ENCODE data around the gene ABCB10. TPM values are rescaled to one million over a fixed set of nuclear protein-coding genes. Genes with fewer than 3 reads are reported as not detected.

Gene ABCB10
- total RNA-seq, 1 donor from 2014 or later = 32.1 TPM

DNA sequence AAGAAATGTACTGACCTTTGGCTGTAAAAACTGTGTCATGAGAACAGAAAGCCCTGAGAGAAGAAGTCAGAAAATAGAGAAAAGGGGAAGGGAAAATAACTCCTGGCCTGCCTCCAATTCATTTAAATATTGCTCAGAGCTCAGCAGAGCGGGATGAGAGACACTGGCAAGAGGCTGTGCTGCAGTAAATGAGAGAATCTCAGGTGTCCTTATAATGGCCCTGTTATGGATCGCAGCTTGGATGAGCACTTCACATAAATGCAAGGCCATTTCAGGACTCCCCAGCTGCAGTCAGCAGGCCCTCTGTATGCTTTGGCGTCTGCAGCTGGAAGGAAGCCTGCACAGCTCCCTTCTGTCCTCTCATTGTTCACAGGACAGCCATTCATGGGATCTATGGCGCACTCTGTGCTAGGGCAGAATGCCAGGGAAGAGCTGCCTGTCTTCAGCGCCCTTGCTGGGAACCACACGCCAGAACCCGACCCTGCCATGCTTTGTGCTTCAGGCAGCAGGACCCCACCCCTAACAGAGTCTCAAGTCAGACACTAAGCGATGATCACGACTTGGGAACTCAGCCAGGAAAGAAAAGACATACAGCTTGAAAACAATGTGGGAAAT, 20.7 kb upstream of the ABCB10 start:
- no peak for DNase-seq (ENCODE audit: low spot score)
- Mint-ChIP-seq H3K4me1 (ENCODE audit: low read depth) (peaks cover 29% of the 10 kb centered on the region), H3K27me3 (ENCODE audit: low read depth) (no peaks in the 10 kb centered on the region), H3K36me3 (ENCODE audit: low read depth) (no peaks in the 10 kb centered on the region), H3K27ac (ENCODE audit: unreplicated experiment) (peak overlapping the region; percentile 58), H3K9me3 (ENCODE audit: low read depth) (no peaks in the 10 kb centered on the region), H3K4me3 (ENCODE audit: unreplicated experiment) (peak overlapping the region; percentile 31)
- TF ChIP-seq, protein P1, sequence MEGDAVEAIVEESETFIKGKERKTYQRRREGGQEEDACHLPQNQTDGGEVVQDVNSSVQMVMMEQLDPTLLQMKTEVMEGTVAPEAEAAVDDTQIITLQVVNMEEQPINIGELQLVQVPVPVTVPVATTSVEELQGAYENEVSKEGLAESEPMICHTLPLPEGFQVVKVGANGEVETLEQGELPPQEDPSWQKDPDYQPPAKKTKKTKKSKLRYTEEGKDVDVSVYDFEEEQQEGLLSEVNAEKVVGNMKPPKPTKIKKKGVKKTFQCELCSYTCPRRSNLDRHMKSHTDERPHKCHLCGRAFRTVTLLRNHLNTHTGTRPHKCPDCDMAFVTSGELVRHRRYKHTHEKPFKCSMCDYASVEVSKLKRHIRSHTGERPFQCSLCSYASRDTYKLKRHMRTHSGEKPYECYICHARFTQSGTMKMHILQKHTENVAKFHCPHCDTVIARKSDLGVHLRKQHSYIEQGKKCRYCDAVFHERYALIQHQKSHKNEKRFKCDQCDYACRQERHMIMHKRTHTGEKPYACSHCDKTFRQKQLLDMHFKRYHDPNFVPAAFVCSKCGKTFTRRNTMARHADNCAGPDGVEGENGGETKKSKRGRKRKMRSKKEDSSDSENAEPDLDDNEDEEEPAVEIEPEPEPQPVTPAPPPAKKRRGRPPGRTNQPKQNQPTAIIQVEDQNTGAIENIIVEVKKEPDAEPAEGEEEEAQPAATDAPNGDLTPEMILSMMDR (IDR thresholded peaks at IDR 0.05) = no peak

DNA sequence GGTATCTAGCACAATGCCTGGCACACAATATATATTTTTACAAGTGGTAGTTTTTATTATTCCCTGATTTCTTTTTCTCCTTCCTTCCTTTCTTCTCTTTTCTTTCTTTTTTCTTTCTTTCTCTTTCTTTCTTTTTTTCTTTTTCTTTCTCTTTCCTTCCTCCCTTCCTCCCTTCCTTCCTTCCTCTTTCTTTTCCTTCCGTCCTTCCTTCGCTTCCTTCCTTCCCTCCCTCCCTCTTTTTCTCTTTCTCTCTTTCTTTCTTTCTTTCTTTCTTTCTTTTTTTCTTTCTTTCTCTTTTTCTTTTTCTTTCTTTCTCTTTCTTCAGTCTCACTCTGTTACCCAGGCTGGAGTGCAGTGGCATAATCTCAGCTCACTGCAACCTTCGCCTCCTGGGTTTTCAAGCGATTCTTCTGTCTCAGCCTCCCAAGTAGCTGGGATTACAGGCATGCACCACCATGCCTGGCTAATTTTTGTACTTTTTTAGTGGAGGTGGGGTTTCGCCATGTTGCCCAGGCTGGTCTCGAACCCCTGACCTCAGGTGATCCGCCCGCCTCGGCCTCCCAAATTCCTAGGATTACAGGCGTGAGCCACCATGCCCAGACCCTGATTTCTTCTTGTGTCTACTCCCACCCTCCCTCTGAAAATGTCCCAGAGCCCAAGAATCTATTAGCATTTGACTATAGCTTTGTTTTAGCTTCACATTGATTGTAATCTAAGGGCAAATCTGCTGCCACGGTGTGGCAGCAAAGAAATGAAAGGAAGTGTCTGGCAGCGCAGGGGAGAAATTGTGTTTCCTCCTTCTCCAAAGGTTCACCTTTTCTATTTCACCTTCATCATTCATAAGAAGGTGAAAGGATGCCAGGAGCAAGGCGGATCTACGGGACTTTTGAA, 19.9 kb upstream of the ABCB10 start:
- DNase-seq (ENCODE audit: low spot score) = no peak
- peak overlapping the region; percentile 58 for H3K27ac Mint-ChIP-seq (ENCODE audit: unreplicated experiment)
- H3K4me3 Mint-ChIP-seq (ENCODE audit: unreplicated experiment) = no peak overlapping the region
- TF ChIP-seq, protein P1 (IDR thresholded peaks at IDR 0.05) = peak; percentile 32
- no peaks in the 10 kb centered on the region for H3K36me3 Mint-ChIP-seq (ENCODE audit: low read depth)
- H3K4me1 Mint-ChIP-seq (ENCODE audit: low read depth) = peaks cover 29% of the 10 kb centered on the region
- H3K9me3 Mint-ChIP-seq (ENCODE audit: low read depth) = no peaks in the 10 kb centered on the region
- no peaks in the 10 kb centered on the region for H3K27me3 Mint-ChIP-seq (ENCODE audit: low read depth)

DNA sequence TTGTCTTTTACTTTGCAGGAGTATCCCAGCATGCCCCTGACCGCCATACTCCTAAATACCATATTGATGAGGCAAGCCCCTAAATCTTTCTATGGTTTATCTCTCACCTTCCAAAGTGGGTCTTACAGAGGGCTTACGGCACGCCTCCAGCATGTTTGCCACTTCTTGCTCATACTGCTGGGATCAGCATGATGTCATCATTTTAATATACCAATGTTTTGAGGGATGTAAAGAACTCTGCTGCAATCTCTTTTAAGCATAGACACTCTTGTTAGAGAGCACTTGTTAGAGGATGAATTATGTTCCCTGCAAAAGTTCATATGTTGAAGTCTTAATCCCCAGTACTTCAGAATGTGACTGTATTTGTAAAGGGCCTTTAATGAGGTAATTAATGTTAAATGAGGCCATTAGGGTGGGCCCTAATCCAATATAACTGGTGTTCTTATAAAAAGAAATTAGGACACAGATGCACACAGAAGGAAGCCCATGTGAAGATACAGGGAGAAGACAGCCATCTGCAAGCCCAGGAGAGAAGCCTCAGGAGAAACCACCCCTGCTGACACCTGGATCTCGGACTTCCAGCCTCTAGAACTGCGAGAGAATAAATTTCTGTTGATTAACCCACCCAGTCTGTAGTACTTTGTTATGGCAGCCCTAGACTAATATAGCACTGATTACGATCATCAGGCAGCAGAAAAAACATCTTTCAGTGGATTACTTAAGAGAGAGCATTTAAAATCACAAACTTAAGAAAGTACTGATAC, 16.4 kb upstream of the ABCB10 start:
- TF ChIP-seq, protein P1 (IDR thresholded peaks at IDR 0.05) = no peak
- Mint-ChIP-seq H3K4me1 (ENCODE audit: low read depth) (peaks cover 18% of the 10 kb centered on the region), H3K27me3 (ENCODE audit: low read depth) (peaks cover 2% of the 10 kb centered on the region), H3K36me3 (ENCODE audit: low read depth) (no peaks in the 10 kb centered on the region), H3K4me3 (ENCODE audit: unreplicated experiment) (no peak overlapping the region), H3K27ac (ENCODE audit: unreplicated experiment) (no peak overlapping the region), H3K9me3 (ENCODE audit: low read depth) (no peaks in the 10 kb centered on the region)
- DNase-seq (ENCODE audit: low spot score) = no peak

DNA sequence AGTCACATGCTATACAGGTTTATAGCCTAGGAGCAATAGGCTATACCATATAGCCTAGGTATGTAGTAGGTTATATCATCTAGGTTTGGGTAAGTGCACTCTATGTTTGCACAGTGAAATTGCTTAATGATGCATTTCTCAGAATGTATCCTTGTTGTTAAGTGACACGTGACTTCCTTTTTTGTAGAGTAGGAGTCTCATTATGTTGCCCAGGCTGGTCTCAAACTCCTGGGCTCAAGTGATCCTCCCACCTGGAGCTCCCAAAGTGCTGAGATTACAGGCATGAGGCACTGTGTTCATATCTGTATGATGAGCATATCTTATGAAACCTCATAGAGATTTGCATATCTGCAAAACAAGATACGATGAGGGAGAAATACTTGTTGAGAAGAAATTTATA, 13.8 kb upstream of the ABCB10 start:
- TF ChIP-seq, protein P1 (IDR thresholded peaks at IDR 0.05) = no peak
- H3K4me3 Mint-ChIP-seq (ENCODE audit: unreplicated experiment) = no peak overlapping the region
- no peak overlapping the region for H3K27ac Mint-ChIP-seq (ENCODE audit: unreplicated experiment)
- no peak for DNase-seq (ENCODE audit: low spot score)
- H3K27me3 Mint-ChIP-seq (ENCODE audit: low read depth) = peaks cover 2% of the 10 kb centered on the region
- peaks cover 4% of the 10 kb centered on the region for H3K4me1 Mint-ChIP-seq (ENCODE audit: low read depth)
- H3K36me3 Mint-ChIP-seq (ENCODE audit: low read depth) = no peaks in the 10 kb centered on the region
- H3K9me3 Mint-ChIP-seq (ENCODE audit: low read depth) = no peaks in the 10 kb centered on the region

Data from chondrocyte (in vitro differentiated cells).